GM12892 (cell line): ENCODE measurements around the gene PROZ.

Experiments used
- POLR2AphosphoS5 ChIP-seq: IDR thresholded peaks from 2 replicates; pipeline ENCODE4 v1.6.1; 2011; ENCODE audit warnings: low read depth, low read length, control low read depth
- TAF1 ChIP-seq: IDR thresholded peaks from 2 replicates; pipeline ENCODE4 v1.6.1; 2011; ENCODE audit warnings: low read depth, mild to moderate bottlenecking, control low read depth, low read length, borderline replicate concordance

DNA sequence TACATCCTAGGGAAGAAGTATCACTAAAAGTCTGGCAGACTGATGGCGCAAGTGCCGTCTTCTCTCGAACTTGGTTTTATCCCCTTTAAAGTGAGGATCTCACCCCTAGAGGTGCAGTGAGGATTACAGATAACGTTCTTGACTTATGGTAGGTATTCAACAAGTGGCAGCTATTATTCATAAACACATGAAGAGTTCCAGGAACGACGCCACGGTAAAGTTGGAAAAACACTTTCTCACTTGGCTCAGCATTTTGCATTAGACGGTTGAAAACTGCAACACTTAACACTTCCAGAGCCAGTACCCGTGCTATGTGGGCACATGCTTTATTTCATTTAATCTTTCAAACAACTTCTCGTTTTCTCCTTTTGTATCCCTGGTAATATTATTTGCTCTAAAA lies 8.7 kb downstream of the PROZ start:
- no peak for TF ChIP-seq TAF1
- TF ChIP-seq POLR2AphosphoS5 = no peak
